Measurements from ENCODE around the gene FADS2.

The FADS2 gene

DNA sequence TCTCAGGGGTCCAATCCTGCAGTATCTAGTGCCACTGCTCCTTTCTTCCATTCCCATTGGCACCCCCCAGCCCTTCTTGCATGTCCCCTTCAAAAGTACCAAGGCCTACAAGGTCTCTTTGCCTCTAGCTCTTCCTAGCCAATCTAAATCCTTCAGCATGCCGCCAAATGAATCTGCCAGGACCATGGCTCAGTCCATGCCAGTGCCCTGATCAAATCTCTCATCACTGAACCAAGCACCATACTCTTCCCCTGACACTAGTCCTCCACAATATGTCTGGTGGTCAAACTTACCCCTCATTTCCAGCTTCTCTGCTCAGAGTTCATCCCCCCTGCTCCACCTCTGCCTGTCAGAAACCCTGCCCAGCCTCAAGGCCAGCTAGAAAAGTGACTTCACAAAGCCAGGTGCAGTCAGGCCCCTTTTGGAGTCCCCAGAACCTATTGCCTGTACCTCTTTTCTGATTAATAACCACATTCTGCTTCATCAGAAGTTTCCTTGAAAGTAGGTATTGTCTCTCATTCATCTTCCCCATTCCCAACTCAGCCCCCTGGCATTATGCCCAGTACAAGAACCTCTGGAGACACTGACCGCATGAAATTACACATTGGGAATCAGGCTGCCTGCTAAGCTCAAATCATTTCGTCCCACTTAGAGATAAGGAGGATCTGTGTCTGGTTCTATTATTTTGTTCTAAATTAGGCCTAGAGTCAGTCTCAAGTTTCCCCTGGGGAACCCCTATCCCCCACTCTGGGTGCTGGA is 24.0 kb upstream of the FADS2 start:
- CTCF ChIA-PET: interaction anchor here (0.7 to 19.2 kb wide), 4 partner anchors 9 to 96 kb away, joined by 3 to 218 read pairs (median 30); partner anchors contain the start of genes FADS1, FEN1 and TMEM258
- DNase-seq: no peak

DNA sequence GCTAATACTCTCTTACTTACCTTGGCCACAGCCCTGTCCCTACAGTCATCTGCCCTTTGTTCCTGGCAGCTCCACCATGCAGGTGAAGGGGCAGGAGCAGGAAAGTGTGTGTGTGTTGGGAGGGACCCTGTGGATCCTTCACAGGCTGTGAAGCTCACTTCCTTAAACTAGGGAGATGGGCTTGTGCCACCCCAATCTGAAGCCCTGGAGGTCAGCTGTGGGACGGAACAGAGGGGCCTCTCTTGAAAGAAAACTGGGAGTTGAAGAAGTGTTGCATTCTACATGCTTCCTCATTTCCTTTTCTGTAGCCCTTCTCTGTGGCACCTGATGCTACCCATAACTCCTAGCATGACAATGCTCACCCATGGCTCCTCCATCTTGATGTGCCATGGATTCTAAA is 23.0 kb upstream of the FADS2 start:
- 75% methylated on average over 1 of the region's 1 CpG for WGBS (ENCODE audit: insufficient coverage)
- no peaks in the 10 kb centered on the region for H3K9me3 ChIP-seq (ENCODE audit: control extremely low read depth in 1 of 5, control insufficient read depth in 4 of 5, insufficient read depth in 2 of 5, low read depth in 1 of 5, low read length in 4 of 5)
- DNase-seq: no peak
- POLR2A ChIA-PET: interaction anchor here (0.7 kb wide), 1 partner anchor 24 kb away, joined by 3 read pairs; no protein-coding TSS in a partner anchor
- H3K27ac ChIP-seq (ENCODE audit: insufficient read depth in 1 of 2, low read depth in 1 of 2, low read length in 2 of 2, poor library complexity in 1 of 2, severe bottlenecking in 2 of 2): no peak overlapping the region
- H3K27me3 ChIP-seq (replicated peaks in 2 of 5; ENCODE audit: control insufficient read depth in 4 of 5, insufficient read depth in 5 of 5, low read length in 4 of 5): no peaks in the 10 kb centered on the region
- H3K4me3 ChIP-seq (ENCODE audit: control insufficient read depth in 1 of 7, extremely low read depth in 1 of 7, insufficient read depth in 4 of 7, low read depth in 2 of 7, low read length in 6 of 7): no peak overlapping the region
- H3K4me1 ChIP-seq (ENCODE audit: control extremely low read depth in 1 of 4, control insufficient read depth in 4 of 4, insufficient read depth in 4 of 4, low read length in 3 of 4): no peaks in the 10 kb centered on the region
- peaks cover 23 to 94% (median 68%) of the 10 kb centered on the region in 4 experiments for H3K36me3 ChIP-seq (ENCODE audit: control insufficient read depth in 4 of 4, insufficient read depth in 4 of 4, low read length in 3 of 4)
- CTCF ChIA-PET: interaction anchor here (0.6 to 19.2 kb wide), 4 partner anchors 10 to 94 kb away, joined by 3 to 218 read pairs (median 30); partner anchors contain the start of genes FADS1, FEN1 and TMEM258

More for the DNA sequence above, 24.0 kb upstream of the FADS2 start:
- no peak overlapping the region for H3K4me3 ChIP-seq (ENCODE audit: control insufficient read depth in 1 of 7, extremely low read depth in 1 of 7, insufficient read depth in 4 of 7, low read depth in 2 of 7, low read length in 6 of 7)
- H3K9me3 ChIP-seq (ENCODE audit: control extremely low read depth in 1 of 5, control insufficient read depth in 4 of 5, insufficient read depth in 2 of 5, low read depth in 1 of 5, low read length in 4 of 5): no peaks in the 10 kb centered on the region
- WGBS (ENCODE audit: insufficient coverage): 92% methylated on average over 1 of the region's 3 CpGs
- H3K36me3 ChIP-seq (ENCODE audit: control insufficient read depth in 4 of 4, insufficient read depth in 4 of 4, low read length in 3 of 4): peaks cover 20 to 94% (median 60%) of the 10 kb centered on the region in 4 experiments
- no peaks in the 10 kb centered on the region for H3K4me1 ChIP-seq (ENCODE audit: control extremely low read depth in 1 of 4, control insufficient read depth in 4 of 4, insufficient read depth in 4 of 4, low read length in 3 of 4)
- no peaks in the 10 kb centered on the region for H3K27me3 ChIP-seq (replicated peaks in 2 of 5; ENCODE audit: control insufficient read depth in 4 of 5, insufficient read depth in 5 of 5, low read length in 4 of 5)
- no peak overlapping the region for H3K27ac ChIP-seq (ENCODE audit: insufficient read depth in 1 of 2, low read depth in 1 of 2, low read length in 2 of 2, poor library complexity in 1 of 2, severe bottlenecking in 2 of 2)
- POLR2A ChIA-PET: interaction anchor here (0.5 kb wide), 1 partner anchor 43 kb away, joined by 4 read pairs; no protein-coding TSS in a partner anchor

DNA sequence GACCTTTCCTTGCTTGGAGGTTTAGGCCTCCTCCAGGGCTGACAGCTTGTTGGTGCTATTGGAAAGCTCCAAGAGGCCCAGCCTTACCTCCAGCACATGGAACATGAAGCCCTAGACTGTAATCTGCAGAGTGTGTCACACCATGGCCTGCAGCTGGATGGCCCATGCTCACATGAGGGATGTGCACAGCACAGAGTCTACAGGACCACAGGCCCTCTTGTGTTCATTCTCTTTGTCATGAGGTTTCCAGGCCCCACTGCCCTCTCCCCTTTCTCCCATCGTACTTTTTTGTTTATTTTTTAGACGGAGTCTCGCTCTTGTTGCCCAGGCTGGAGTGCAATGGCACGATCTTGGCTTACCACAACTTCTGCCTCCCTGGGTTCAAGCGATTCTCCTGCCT is 21.3 kb upstream of the FADS2 start:
- Histone ChIP-seq H3K27ac (ENCODE audit: insufficient read depth in 1 of 2, low read depth in 1 of 2, low read length in 2 of 2, poor library complexity in 1 of 2, severe bottlenecking in 2 of 2) (no peak overlapping the region), H3K4me1 (ENCODE audit: control extremely low read depth in 1 of 4, control insufficient read depth in 4 of 4, insufficient read depth in 4 of 4, low read length in 3 of 4) (no peaks in the 10 kb centered on the region), H3K4me3 (ENCODE audit: control insufficient read depth in 1 of 7, extremely low read depth in 1 of 7, insufficient read depth in 4 of 7, low read depth in 2 of 7, low read length in 6 of 7) (no peak overlapping the region), H3K27me3 (replicated peaks in 2 of 5; ENCODE audit: control insufficient read depth in 4 of 5, insufficient read depth in 5 of 5, low read length in 4 of 5) (no peaks in the 10 kb centered on the region), H3K9me3 (ENCODE audit: control extremely low read depth in 1 of 5, control insufficient read depth in 4 of 5, insufficient read depth in 2 of 5, low read depth in 1 of 5, low read length in 4 of 5) (no peaks in the 10 kb centered on the region), H3K36me3 (ENCODE audit: control insufficient read depth in 4 of 4, insufficient read depth in 4 of 4, low read length in 3 of 4) (peaks cover 21 to 95% (median 75%) of the 10 kb centered on the region in 4 experiments)
- POLR2A ChIA-PET: no interaction called here
- 96% methylated on average over 3 of the region's 5 CpGs for WGBS (ENCODE audit: insufficient coverage)
- no peak for DNase-seq
- CTCF ChIA-PET: interaction anchor here (1.5 to 19.2 kb wide), 4 partner anchors 9 to 64 kb away, joined by 5 to 218 read pairs (median 32); partner anchors contain the start of genes FADS1, FADS2, FEN1 and TMEM258

DNA sequence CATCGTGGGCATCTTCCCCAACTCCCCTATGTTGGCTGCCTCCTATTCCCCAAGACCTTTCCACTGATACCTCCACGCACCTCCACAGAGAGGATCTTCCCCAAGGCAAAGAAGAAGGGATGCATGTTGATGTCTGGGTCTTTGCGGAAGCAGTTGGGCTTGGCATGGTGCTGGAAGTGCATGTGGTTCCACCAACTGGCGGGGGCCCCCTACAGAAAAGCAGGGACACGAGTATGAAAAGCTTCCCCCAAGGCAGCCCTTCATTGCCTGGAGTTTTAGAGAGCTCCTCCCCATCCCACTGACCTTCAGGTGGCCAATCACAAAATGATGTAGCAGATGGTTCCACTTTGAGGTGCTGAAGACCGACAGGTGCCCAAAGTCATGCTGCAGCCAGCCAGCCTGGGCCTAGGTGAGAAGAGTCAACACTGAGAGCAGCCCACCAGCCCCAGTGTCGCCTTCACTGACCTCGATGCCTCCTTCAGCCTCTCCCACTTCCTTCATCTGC is 17.4 kb upstream of the FADS2 start:
- H3K4me3 ChIP-seq (ENCODE audit: control insufficient read depth in 1 of 7, extremely low read depth in 1 of 7, insufficient read depth in 4 of 7, low read depth in 2 of 7, low read length in 6 of 7): no peak overlapping the region
- no peaks in the 10 kb centered on the region for H3K27me3 ChIP-seq (replicated peaks in 2 of 5; ENCODE audit: control insufficient read depth in 4 of 5, insufficient read depth in 5 of 5, low read length in 4 of 5)
- H3K9me3 ChIP-seq (ENCODE audit: control extremely low read depth in 1 of 5, control insufficient read depth in 4 of 5, insufficient read depth in 2 of 5, low read depth in 1 of 5, low read length in 4 of 5): no peaks in the 10 kb centered on the region
- WGBS (ENCODE audit: insufficient coverage): 96% methylated on average over 7 of the region's 8 CpGs
- CTCF ChIA-PET: interaction anchor here (1.7 to 12.4 kb wide), 2 partner anchors 12 to 21 kb away, joined by 3 to 218 read pairs; partner anchors contain the start of genes FEN1 and TMEM258
- no peak overlapping the region for H3K27ac ChIP-seq (ENCODE audit: insufficient read depth in 1 of 2, low read depth in 1 of 2, low read length in 2 of 2, poor library complexity in 1 of 2, severe bottlenecking in 2 of 2)
- peaks cover 17 to 79% (median 55%) of the 10 kb centered on the region in 4 experiments for H3K36me3 ChIP-seq (ENCODE audit: control insufficient read depth in 4 of 4, insufficient read depth in 4 of 4, low read length in 3 of 4)
- POLR2A ChIA-PET: no interaction called here
- DNase-seq: no peak
- H3K4me1 ChIP-seq (ENCODE audit: control extremely low read depth in 1 of 4, control insufficient read depth in 4 of 4, insufficient read depth in 4 of 4, low read length in 3 of 4): peaks cover 0 to 14% (median 11%) of the 10 kb centered on the region in 4 experiments

DNA sequence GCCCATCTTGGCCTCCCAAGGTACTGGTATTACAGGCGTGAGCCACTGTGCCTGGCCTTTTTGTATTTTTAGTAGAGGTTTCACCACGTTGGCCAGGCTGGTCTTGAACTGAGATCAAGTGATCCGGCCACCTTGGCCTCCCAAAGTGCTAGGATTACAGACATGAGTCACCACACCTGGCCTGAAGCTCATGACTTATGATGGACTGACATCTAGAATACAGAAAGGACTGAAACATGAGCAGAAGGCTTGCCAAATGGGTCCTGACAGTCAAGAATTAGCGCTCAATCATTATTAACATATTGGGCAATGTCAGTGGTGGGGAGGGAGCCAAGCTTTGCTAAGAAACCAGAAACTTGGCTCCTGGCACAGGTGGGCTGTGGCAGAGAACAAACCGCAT is 16.3 kb upstream of the FADS2 start:
- CTCF ChIA-PET: interaction anchor here (1.2 to 12.4 kb wide), 3 partner anchors 13 to 20 kb away, joined by 3 to 218 read pairs (median 3); partner anchors contain the start of genes FEN1 and TMEM258
- Histone ChIP-seq H3K4me1 (ENCODE audit: control extremely low read depth in 1 of 4, control insufficient read depth in 4 of 4, insufficient read depth in 4 of 4, low read length in 3 of 4) (peaks cover 0 to 23% (median 17%) of the 10 kb centered on the region in 4 experiments), H3K27ac (ENCODE audit: insufficient read depth in 1 of 2, low read depth in 1 of 2, low read length in 2 of 2, poor library complexity in 1 of 2, severe bottlenecking in 2 of 2) (no peak overlapping the region), H3K4me3 (ENCODE audit: control insufficient read depth in 1 of 7, extremely low read depth in 1 of 7, insufficient read depth in 4 of 7, low read depth in 2 of 7, low read length in 6 of 7) (no peak overlapping the region), H3K27me3 (replicated peaks in 2 of 5; ENCODE audit: control insufficient read depth in 4 of 5, insufficient read depth in 5 of 5, low read length in 4 of 5) (no peaks in the 10 kb centered on the region), H3K36me3 (ENCODE audit: control insufficient read depth in 4 of 4, insufficient read depth in 4 of 4, low read length in 3 of 4) (peaks cover 17 to 71% (median 49%) of the 10 kb centered on the region in 4 experiments), H3K9me3 (ENCODE audit: control extremely low read depth in 1 of 5, control insufficient read depth in 4 of 5, insufficient read depth in 2 of 5, low read depth in 1 of 5, low read length in 4 of 5) (no peaks in the 10 kb centered on the region)
- POLR2A ChIA-PET: interaction anchor here (0.8 kb wide), 1 partner anchor 15 kb away, joined by 3 read pairs; no protein-coding TSS in a partner anchor
- DNase-seq: no peak
- 97% methylated on average over 5 of the region's 5 CpGs for WGBS (ENCODE audit: insufficient coverage)

DNA sequence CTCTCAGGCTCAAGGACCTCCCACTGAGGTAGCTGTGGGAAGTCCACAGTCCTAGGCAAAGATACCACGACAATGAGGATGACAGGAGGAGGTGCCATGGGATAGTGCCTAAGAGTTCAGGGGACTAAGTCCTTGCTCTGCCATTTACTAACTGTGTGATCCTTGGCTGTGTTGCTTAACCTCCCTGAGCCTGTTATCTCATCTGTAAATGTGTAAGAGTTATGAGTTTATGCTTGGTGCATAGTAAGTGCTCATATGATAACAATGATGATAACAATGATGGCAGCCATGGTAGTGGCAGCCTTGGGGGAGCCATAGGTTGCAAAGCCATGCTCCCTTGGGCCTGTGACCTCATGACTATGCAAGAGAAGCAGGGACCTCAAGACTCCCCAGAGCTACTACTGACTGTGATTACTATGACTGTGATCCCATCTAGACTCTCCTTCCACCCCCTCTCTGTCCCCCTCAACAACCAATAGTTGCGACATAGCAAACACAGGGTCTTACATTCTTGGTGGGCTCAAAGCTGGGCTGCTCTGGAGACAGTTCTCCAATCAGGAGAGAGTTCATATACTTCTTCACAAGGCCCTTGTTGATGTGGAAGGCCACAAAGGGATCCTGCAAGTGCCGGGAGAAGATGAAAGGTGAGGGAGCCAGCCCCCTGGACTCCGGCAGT is 15.2 kb upstream of the FADS2 start:
- 92% methylated on average over 3 of the region's 4 CpGs for WGBS (ENCODE audit: insufficient coverage)
- CTCF ChIA-PET: interaction anchor here (1.1 to 12.4 kb wide), 5 partner anchors 9 to 29 kb away, joined by 3 to 218 read pairs (median 3); partner anchors contain the start of genes FADS2, FEN1 and TMEM258
- peaks cover 17 to 63% (median 42%) of the 10 kb centered on the region in 4 experiments for H3K36me3 ChIP-seq (ENCODE audit: control insufficient read depth in 4 of 4, insufficient read depth in 4 of 4, low read length in 3 of 4)
- H3K27me3 ChIP-seq (replicated peaks in 2 of 5; ENCODE audit: control insufficient read depth in 4 of 5, insufficient read depth in 5 of 5, low read length in 4 of 5): no peaks in the 10 kb centered on the region
- peaks cover 3 to 31% (median 24%) of the 10 kb centered on the region in 4 experiments for H3K4me1 ChIP-seq (ENCODE audit: control extremely low read depth in 1 of 4, control insufficient read depth in 4 of 4, insufficient read depth in 4 of 4, low read length in 3 of 4)
- POLR2A ChIA-PET: no interaction called here
- no peaks in the 10 kb centered on the region for H3K9me3 ChIP-seq (ENCODE audit: control extremely low read depth in 1 of 5, control insufficient read depth in 4 of 5, insufficient read depth in 2 of 5, low read depth in 1 of 5, low read length in 4 of 5)
- no peak overlapping the region for H3K4me3 ChIP-seq (ENCODE audit: control insufficient read depth in 1 of 7, extremely low read depth in 1 of 7, insufficient read depth in 4 of 7, low read depth in 2 of 7, low read length in 6 of 7)
- no peak overlapping the region for H3K27ac ChIP-seq (ENCODE audit: insufficient read depth in 1 of 2, low read depth in 1 of 2, low read length in 2 of 2, poor library complexity in 1 of 2, severe bottlenecking in 2 of 2)
- no peak for DNase-seq
